HepG2 (cell line): ENCODE measurements around the gene TMEM33.

ENCODE experiments used
- ATF6 ChIP-seq: sonication (generic); formaldehyde crosslinking; conservative IDR thresholded peaks from 2 replicates; pipeline ENCODE4 v1.4.0; 2020; ENCODE audit warnings: missing genetic modification reagents
- CBX5 ChIP-seq: sonication (generic); formaldehyde crosslinking; IDR thresholded peaks from 2 replicates; pipeline ENCODE4 v1.4.0; 2020; ENCODE audit warnings: missing genetic modification reagents, borderline replicate concordance
- CTCF ChIP-seq: sonication (generic); formaldehyde crosslinking; IDR thresholded peaks from 2 replicates; pipeline ENCODE4 v1.5.0; 2020; ENCODE audit warnings: mild to moderate bottlenecking, missing genetic modification reagents, moderate library complexity
- FOXJ3 ChIP-seq: sonication (generic); formaldehyde crosslinking; IDR thresholded peaks from 2 replicates; pipeline ENCODE4 v1.4.0; 2020; ENCODE audit warnings: missing genetic modification reagents, mild to moderate bottlenecking, borderline replicate concordance
- JUN ChIP-seq: sonication (generic); formaldehyde crosslinking; IDR thresholded peaks from 2 replicates; pipeline ENCODE4 v1.4.0; 2020; ENCODE audit warnings: mild to moderate bottlenecking, missing genetic modification reagents
- KAT8 ChIP-seq: IDR thresholded peaks from 2 replicates; pipeline ENCODE4 v1.6.1; 2016; ENCODE audit warnings: missing genetic modification reagents, missing compliant biosample characterization
- MXI1 ChIP-seq: IDR thresholded peaks from 3 replicates; pipeline ENCODE4 v1.6.1; 2012; ENCODE audit warnings: low read depth, low read length, inconsistent platforms, borderline replicate concordance
- TBP ChIP-seq: sonication (generic); formaldehyde crosslinking; IDR thresholded peaks from 2 replicates; pipeline ENCODE4 v1.5.0; 2020; ENCODE audit warnings: missing genetic modification reagents
- ZBTB3 ChIP-seq: sonication (generic); formaldehyde crosslinking; IDR thresholded peaks from 2 replicates; pipeline ENCODE4 v1.4.0; 2020; ENCODE audit warnings: low read depth, mild to moderate bottlenecking, moderate library complexity, missing genetic modification reagents, borderline replicate concordance
- ZNF589 ChIP-seq: sonication (generic); formaldehyde crosslinking; conservative IDR thresholded peaks from 2 replicates; pipeline ENCODE4 v1.8.0; 2022; ENCODE audit warnings: mild to moderate bottlenecking, moderate library complexity, missing genetic modification reagents

GRCh38 chr4:41999321-41999720 lies 64.1 kb downstream of the TMEM33 start:
- no peak for TF ChIP-seq ZNF589 (CRISPR knock-in tag)
- TF ChIP-seq ATF6 (CRISPR knock-in tag) = no peak
- no peak for TF ChIP-seq KAT8
- no peak for TF ChIP-seq ZBTB3
- TF ChIP-seq CTCF = no peak
- TF ChIP-seq CBX5 (CRISPR knock-in tag) = no peak
- TF ChIP-seq JUN (CRISPR knock-in tag) = no peak
- no peak for TF ChIP-seq FOXJ3
- TF ChIP-seq TBP (CRISPR knock-in tag) = no peak
- TF ChIP-seq MXI1 = no peak
